T-cell (primary cell): ENCODE results near the gene TRMT61A. TPM values are rescaled to one million over a fixed set of nuclear protein-coding genes. Genes with fewer than 3 reads are reported as not detected.

Experiments
- ATAC-seq, 4 experiments: fragments of 200-7000 bp in 3 of 4; fragments of 150-1000 bp in 1 of 4; cut with Tn5 transposase; replicated peaks in 1 of 4; 1 replicate in 3 of 4; 2 replicates in 1 of 4; pipeline ENCODE4 v1.10.0; 2021; ENCODE audit warnings: moderate library complexity in 3 of 4, mild to moderate bottlenecking in 2 of 4, moderate number of reproducible peaks in 1 of 4
- CTCF ChIA-PET, 2 donors: fragments of 300-600 bp; sonication (Branson Sonifier 250); formaldehyde crosslinking; loops; one replicate each; lab custom pipeline; 2022; ENCODE audit warnings: antibody characterized with exemption in 2 of 2; lab: Charles Lee
- POLR2A ChIA-PET, 2 donors: fragments of 300-600 bp; sonication (Branson Sonifier 250); formaldehyde crosslinking; loops; one replicate each; lab custom pipeline; 2022; ENCODE audit warnings: antibody characterized with exemption in 2 of 2; lab: Charles Lee
- DNase-seq, 35 experiments: peaks; one replicate each; pipeline versions ENCODE4 v3.0.0 to v3.0.0-alpha.2; 2013 to 2023
- H3K27ac ChIP-seq: one replicate; pipeline ENCODE4 v1.5.1; 2013; ENCODE audit warnings: low read length
- H3K27me3 ChIP-seq, 2 experiments: replicated peaks in 1 of 2; 1 replicate in 1 of 2; 2 replicates in 1 of 2; pipeline versions ENCODE4 v1.6.1 to v1.7.0; 2013; ENCODE audit warnings: low read length in 1 of 2, mixed read lengths in 1 of 2; ENCODE audit not compliant: control insufficient read depth in 2 of 2, insufficient read depth in 2 of 2; ENCODE audit errors: extremely low read depth in 1 of 2
- H3K36me3 ChIP-seq, 2 donors: 1 replicate in 1 of 2; 2 replicates in 1 of 2; pipeline versions ENCODE4 v1.6.1 to v1.7.0; 2013; ENCODE audit warnings: low read length in 1 of 2; ENCODE audit not compliant: control insufficient read depth in 2 of 2, insufficient read depth in 1 of 2; ENCODE audit errors: extremely low read depth in 1 of 2
- H3K4me1 ChIP-seq, 2 experiments: 1 replicate in 1 of 2; 2 replicates in 1 of 2; pipeline versions ENCODE4 v1.6.1 to v1.7.0; 2013; ENCODE audit warnings: low read length in 2 of 2, mixed read lengths in 1 of 2; ENCODE audit not compliant: insufficient read depth in 2 of 2, control insufficient read depth in 1 of 2; ENCODE audit errors: extremely low read depth in 1 of 2
- H3K4me3 ChIP-seq, 2 donors: 1 replicate in 1 of 2; 2 replicates in 1 of 2; pipeline versions ENCODE4 v1.5.1 to v1.7.0; 2013; ENCODE audit warnings: mild to moderate bottlenecking in 2 of 2, low read length in 1 of 2, moderate library complexity in 1 of 2; ENCODE audit not compliant: control insufficient read depth in 1 of 2; ENCODE audit errors: extremely low read depth in 1 of 2
- H3K9me3 ChIP-seq: 2 replicates; pipeline ENCODE4 v1.7.0; 2013
- H3K27ac Mint-ChIP-seq, 2 donors: one replicate each; pipeline ENCODE4 v1.8.0; 2020 to 2021; ENCODE audit warnings: mild to moderate bottlenecking in 2 of 2, mixed read lengths in 2 of 2
- H3K27me3 Mint-ChIP-seq, 2 donors: one replicate each; pipeline ENCODE4 v1.8.0; 2021 to 2022; ENCODE audit warnings: mixed read lengths in 2 of 2
- H3K36me3 Mint-ChIP-seq: one replicate; pipeline ENCODE4 v1.8.0; 2021; ENCODE audit warnings: mixed read lengths
- H3K4me1 Mint-ChIP-seq, 3 donors: one replicate each; pipeline ENCODE4 v1.8.0; 2020 to 2022; ENCODE audit warnings: mixed read lengths in 3 of 3, mild to moderate bottlenecking in 1 of 3
- H3K4me3 Mint-ChIP-seq, 3 donors: one replicate each; pipeline ENCODE4 v1.8.0; 2020 to 2022; ENCODE audit warnings: mild to moderate bottlenecking in 3 of 3, mixed read lengths in 3 of 3, moderate library complexity in 3 of 3
- H3K9me3 Mint-ChIP-seq, 3 donors: one replicate each; pipeline ENCODE4 v1.8.0; 2020 to 2022; ENCODE audit warnings: mixed read lengths in 3 of 3
- WGBS: methylation state at CpG from one replicate; pipeline ENCODE4 v1.1.5; 2013; ENCODE audit warnings: missing lambda C conversion rate; ENCODE audit not compliant: insufficient coverage; 5-methylcytosine and 5-hydroxymethylcytosine counted together
- total RNA-seq, 35 experiments: library from RNA in 6 of 35; stranded (reverse) in 6 of 35; fragments of 120-200 nt in 1 of 35; gene quantifications; one replicate each; pipeline versions ENCODE4 v1.2.1 to v1.2.4 and lab custom pipeline; 2013 to 2026

The TRMT61A gene
- total RNA-seq, 5 donors from 2014 or later (not counting 1 experiment from before 2014, with no cell fraction given), result 10.0 to 20.3 (median 17.6) TPM

DNA sequence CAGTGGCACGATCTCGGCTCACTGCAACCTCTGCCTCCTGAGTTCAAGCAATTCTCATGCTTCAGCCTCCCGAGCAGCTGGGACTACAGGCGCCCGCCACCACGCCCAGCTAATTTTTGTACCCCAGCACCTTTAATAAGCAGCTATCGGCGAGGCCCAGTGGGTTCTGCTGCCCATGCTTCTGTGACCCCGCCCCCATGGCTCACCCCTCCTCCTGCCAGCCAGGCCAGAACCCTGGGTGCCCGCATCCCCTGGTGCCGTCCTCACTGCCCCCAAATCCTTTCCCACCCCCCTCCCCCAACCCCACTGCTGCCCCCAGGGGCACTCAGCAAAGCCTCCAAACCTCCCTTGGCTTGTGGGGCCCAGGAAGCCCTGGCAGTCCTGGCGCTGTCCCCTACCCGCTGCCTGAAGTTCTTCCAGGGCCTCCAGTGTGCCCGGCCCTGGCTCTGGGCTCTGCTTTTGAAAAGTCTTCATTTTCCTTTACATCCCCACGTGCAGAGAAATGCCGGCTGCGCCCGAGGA, 19.0 kb downstream of the TRMT61A start:
- H3K27ac ChIP-seq, result no peak overlapping the region
- peaks cover 0 to 2% (median 0%) of the 10 kb centered on the region in 3 donors for H3K4me1 Mint-ChIP-seq
- peaks cover 0 to 26% of the 10 kb centered on the region in 2 experiments for H3K27me3 ChIP-seq
- no peaks in the 10 kb centered on the region for H3K36me3 Mint-ChIP-seq
- H3K36me3 ChIP-seq, result peaks cover 0 to 4% of the 10 kb centered on the region in 2 donors
- no peaks in the 10 kb centered on the region for H3K9me3 Mint-ChIP-seq
- CTCF ChIA-PET, result interaction anchor here in 1 of 2 donors (0.8 to 1.3 kb wide), 2 partner anchors 29 to 49 kb away, joined by 4 read pairs; no protein-coding TSS in a partner anchor
- no peaks in the 10 kb centered on the region for H3K9me3 ChIP-seq
- no peak for ATAC-seq
- no peak overlapping the region for H3K4me3 ChIP-seq
- WGBS, result 88% methylated on average over 17 of the region's 18 CpGs
- H3K27ac Mint-ChIP-seq, result no peak overlapping the region
- POLR2A ChIA-PET, result no interaction called here
- peaks cover 0 to 7% of the 10 kb centered on the region in 2 experiments for H3K4me1 ChIP-seq
- DNase-seq, result no peak
- H3K27me3 Mint-ChIP-seq, result no peaks in the 10 kb centered on the region
- no peak overlapping the region for H3K4me3 Mint-ChIP-seq

DNA sequence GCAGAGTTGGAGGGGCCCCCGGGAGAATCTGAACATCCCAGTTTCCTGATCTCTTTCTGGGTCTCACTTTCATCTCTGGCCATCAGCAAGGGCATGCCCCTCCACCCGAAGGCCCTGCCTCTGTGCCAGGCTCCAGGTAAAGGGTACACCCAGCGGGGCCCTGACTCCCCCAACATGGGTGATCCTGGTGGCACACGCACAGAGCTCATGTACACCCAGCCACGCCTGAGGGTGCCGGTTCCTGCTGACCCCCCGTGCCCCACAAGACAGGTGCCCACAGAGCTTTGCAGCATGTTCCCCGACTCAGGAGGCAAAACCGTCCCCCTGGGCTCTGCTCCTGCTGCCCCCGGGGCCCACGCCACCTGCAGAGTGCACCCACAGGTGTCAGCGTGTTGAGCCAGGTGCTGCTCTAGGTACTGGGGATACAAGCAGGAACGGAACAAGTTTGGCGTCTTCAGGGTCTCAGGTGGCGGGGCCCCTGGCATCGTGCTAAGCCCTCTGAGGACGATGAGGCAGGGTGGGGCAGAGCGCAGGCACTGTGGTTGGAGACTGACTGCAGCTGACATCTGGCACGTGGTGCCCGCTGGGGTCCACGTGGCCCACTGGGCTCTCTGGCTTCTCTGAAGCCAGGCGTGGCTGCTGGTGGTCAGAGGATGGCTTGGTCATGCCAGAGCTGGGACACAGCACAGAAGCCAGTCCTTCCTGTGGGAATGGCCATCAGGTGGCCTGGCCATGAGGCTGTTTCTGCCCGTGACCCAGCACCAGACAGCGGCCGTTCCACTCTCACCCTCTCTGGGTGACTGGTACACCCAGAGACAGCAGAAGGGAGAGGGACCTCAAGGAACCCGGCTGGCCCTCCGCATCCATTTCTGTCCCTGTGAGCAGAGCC, 19.7 kb downstream of the TRMT61A start:
- no peak for ATAC-seq
- ChIA-PET CTCF (interaction anchor here (0.5 to 0.8 kb wide), 3 partner anchors 30 to 247 kb away, joined by 3 to 9 read pairs (median 4); no protein-coding TSS in a partner anchor), POLR2A (no interaction called here)

GRCh38 chr14:103549361-103550311, 20.6 kb downstream of the TRMT61A start:
- Mint-ChIP-seq H3K4me1 (peaks cover 0 to 2% (median under 1%) of the 10 kb centered on the region in 3 donors), H3K36me3 (peaks cover under 1% of the 10 kb centered on the region), H3K9me3 (no peaks in the 10 kb centered on the region), H3K4me3 (no peak overlapping the region), H3K27ac (no peak overlapping the region), H3K27me3 (no peaks in the 10 kb centered on the region)
- Histone ChIP-seq H3K27ac (no peak overlapping the region), H3K4me1 (peaks cover 0 to 7% of the 10 kb centered on the region in 2 experiments), H3K9me3 (no peaks in the 10 kb centered on the region), H3K4me3 (no peak overlapping the region), H3K36me3 (peaks cover 4 to 13% of the 10 kb centered on the region in 2 donors), H3K27me3 (peaks cover 0 to 10% of the 10 kb centered on the region in 2 experiments)
- 89% methylated on average over 26 of the region's 30 CpGs for WGBS
- ChIA-PET CTCF (interaction anchor here in 1 of 2 donors (0.6 kb wide), 1 partner anchor 54 kb away, joined by 3 read pairs; no protein-coding TSS in a partner anchor), POLR2A (no interaction called here)
- ATAC-seq (no peak), DNase-seq (no peak)

More for the DNA sequence above, 19.7 kb downstream of the TRMT61A start:
- H3K36me3 Mint-ChIP-seq, result no peaks in the 10 kb centered on the region
- H3K27me3 ChIP-seq, result peaks cover 0 to 19% of the 10 kb centered on the region in 2 experiments
- no peak overlapping the region for H3K4me3 ChIP-seq
- H3K9me3 Mint-ChIP-seq, result no peaks in the 10 kb centered on the region
- 91% methylated on average over 27 of the region's 27 CpGs for WGBS
- no peaks in the 10 kb centered on the region for H3K9me3 ChIP-seq
- no peaks in the 10 kb centered on the region for H3K27me3 Mint-ChIP-seq
- peaks cover 0 to 7% of the 10 kb centered on the region in 2 experiments for H3K4me1 ChIP-seq
- H3K36me3 ChIP-seq, result peaks cover 0 to 8% of the 10 kb centered on the region in 2 donors
- no peak for DNase-seq
- H3K4me1 Mint-ChIP-seq, result peaks cover 0 to 2% (median 0%) of the 10 kb centered on the region in 3 donors
- H3K27ac Mint-ChIP-seq, result no peak overlapping the region
- no peak overlapping the region for H3K4me3 Mint-ChIP-seq
- no peak overlapping the region for H3K27ac ChIP-seq

DNA sequence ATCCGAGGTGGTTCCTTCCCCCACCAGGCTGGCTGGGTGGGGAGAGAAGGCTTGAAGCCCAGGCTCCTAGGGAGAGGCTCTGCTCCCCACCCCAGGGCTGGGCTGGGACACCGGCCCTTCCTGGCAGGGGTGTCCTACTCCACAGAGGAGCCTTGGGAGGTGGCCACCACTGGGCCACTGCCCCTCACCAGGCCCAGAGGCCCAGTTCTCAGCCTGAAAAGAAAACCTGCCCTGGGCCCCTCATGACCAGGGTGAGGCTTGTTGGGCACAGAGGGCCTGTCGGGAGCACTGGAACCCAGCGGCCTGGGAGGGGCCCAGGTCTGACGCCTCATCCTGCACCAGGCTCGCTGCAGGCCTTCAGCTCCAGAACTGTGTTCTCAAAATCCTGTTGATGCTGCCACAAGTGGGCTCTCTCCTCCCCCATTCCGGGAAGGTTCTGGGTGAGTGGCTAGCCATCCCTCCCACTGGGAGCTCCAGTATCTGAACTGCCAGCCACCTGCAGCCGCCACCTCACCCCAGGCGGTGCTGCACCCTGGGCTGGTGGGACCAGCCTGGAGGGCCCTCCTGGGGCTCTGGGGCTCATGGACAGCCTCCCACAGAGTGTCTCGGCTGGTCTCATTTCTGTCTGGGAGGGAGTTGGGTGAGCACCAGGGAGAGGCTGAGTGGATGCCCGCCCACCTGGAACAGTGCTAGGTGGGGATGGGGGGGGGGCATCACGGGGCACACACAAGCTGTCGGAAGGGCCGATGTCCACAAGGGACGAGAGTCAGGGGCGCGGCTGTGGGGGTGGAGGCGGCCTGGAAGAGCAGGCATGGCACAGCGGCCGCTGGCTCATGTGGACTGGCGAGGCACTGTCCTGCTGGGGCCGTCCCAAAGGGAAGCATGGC, 21.7 kb downstream of the TRMT61A start:
- CTCF ChIA-PET, result interaction anchor here (0.6 to 1.0 kb wide), 4 partner anchors 11 to 53 kb away, joined by 3 to 4 read pairs (median 3); no protein-coding TSS in a partner anchor
- no peak for DNase-seq
- no peak overlapping the region for H3K27ac Mint-ChIP-seq

DNA sequence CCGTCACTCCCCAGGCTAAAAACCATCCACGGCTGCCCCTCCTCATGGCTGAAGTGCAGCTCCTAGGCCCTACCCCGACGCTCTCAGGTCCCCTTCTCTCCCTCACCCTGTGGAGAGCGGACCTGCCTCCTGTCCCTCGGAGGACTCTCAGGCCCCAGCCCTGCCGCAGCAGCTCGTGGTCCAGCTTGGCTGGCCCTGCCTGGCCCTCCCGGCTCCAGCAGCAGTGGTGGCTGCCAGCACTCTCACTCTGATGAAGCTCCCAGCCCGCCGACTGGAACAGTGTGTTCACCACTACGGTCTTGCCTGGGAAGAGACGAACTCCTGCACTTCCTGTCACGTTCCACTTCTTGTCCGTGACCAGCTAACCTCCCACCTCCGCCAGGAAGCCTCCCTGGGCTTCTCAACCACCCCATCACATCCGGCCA, 22.4 kb downstream of the TRMT61A start:
- ChIA-PET POLR2A (interaction anchor here in 1 of 2 donors (1.7 kb wide), 1 partner anchor 10 kb away, joined by 9 read pairs; no protein-coding TSS in a partner anchor), CTCF (interaction anchor here (0.6 to 1.0 kb wide), 3 partner anchors 10 to 41 kb away, joined by 3 to 4 read pairs (median 3); no protein-coding TSS in a partner anchor)
- H3K27me3 ChIP-seq, result peaks cover 0 to 4% of the 10 kb centered on the region in 2 experiments
- no peak for ATAC-seq
- peaks cover 0 to 7% of the 10 kb centered on the region in 2 experiments for H3K4me1 ChIP-seq
- WGBS, result 91% methylated on average over 17 of the region's 17 CpGs
- H3K9me3 ChIP-seq, result no peaks in the 10 kb centered on the region
- Mint-ChIP-seq H3K9me3 (no peaks in the 10 kb centered on the region), H3K36me3 (peaks cover 4% of the 10 kb centered on the region), H3K27ac (no peak overlapping the region), H3K4me1 (peaks cover 0 to 11% (median 8%) of the 10 kb centered on the region in 3 donors), H3K27me3 (no peaks in the 10 kb centered on the region), H3K4me3 (no peak overlapping the region)
- DNase-seq, result no peak
- H3K36me3 ChIP-seq, result peaks cover 7 to 17% of the 10 kb centered on the region in 2 donors
- H3K4me3 ChIP-seq, result no peak overlapping the region
- H3K27ac ChIP-seq, result no peak overlapping the region

More for the DNA sequence above, 21.7 kb downstream of the TRMT61A start:
- peaks cover 4% of the 10 kb centered on the region for H3K36me3 Mint-ChIP-seq
- Histone ChIP-seq H3K4me3 (no peak overlapping the region), H3K36me3 (peaks cover 7 to 17% of the 10 kb centered on the region in 2 donors), H3K27ac (no peak overlapping the region), H3K27me3 (peaks cover 0 to 8% of the 10 kb centered on the region in 2 experiments), H3K4me1 (peaks cover 0 to 7% of the 10 kb centered on the region in 2 experiments), H3K9me3 (no peaks in the 10 kb centered on the region)
- peaks cover 0 to 10% (median 7%) of the 10 kb centered on the region in 3 donors for H3K4me1 Mint-ChIP-seq
- 91% methylated on average over 19 of the region's 22 CpGs for WGBS
- no peak overlapping the region for H3K4me3 Mint-ChIP-seq
- H3K27me3 Mint-ChIP-seq, result no peaks in the 10 kb centered on the region
- no peaks in the 10 kb centered on the region for H3K9me3 Mint-ChIP-seq
- POLR2A ChIA-PET, result interaction anchor here in 1 of 2 donors (1.7 kb wide), 1 partner anchor 10 kb away, joined by 9 read pairs; no protein-coding TSS in a partner anchor
- ATAC-seq, result no peak
